Activated CD8-positive, alpha-beta T cell treated with anti-CD3 and anti-CD28 coated beads, Interleukin-2, amount 10 ng/mL, durations not matched to agents 7 days and 5 days (primary cell): ENCODE data around the gene RPL31. TPM values are rescaled to one million over a fixed set of nuclear protein-coding genes. Genes with fewer than 3 reads are reported as not detected.

Experiments
- ATAC-seq: fragments of 150-1000 bp; cut with Tn5 transposase; one replicate; pipeline ENCODE4 v1.10.0; 2021; ENCODE audit warnings: moderate library complexity
- CTCF ChIA-PET: fragments of 350-600 bp; sonication (Branson Sonifier 250); formaldehyde crosslinking; loops from one replicate; lab custom pipeline; 2021; ENCODE audit warnings: antibody characterized with exemption; lab: Charles Lee
- POLR2A ChIA-PET: fragments of 350-600 bp; sonication (Branson Sonifier 250); formaldehyde crosslinking; loops from one replicate; lab custom pipeline; 2021; ENCODE audit warnings: antibody characterized with exemption; lab: Charles Lee
- DNase-seq: peaks from one replicate; pipeline ENCODE4 v3.0.0-alpha.2; 2020
- H3K27ac Mint-ChIP-seq: one replicate; pipeline ENCODE4 v1.8.0; 2021; ENCODE audit warnings: mild to moderate bottlenecking, mixed read lengths
- H3K27me3 Mint-ChIP-seq: one replicate; pipeline ENCODE4 v1.8.0; 2021; ENCODE audit warnings: low read depth, mixed read lengths
- H3K36me3 Mint-ChIP-seq: one replicate; pipeline ENCODE4 v1.8.0; 2021; ENCODE audit warnings: low read depth, mixed read lengths
- H3K4me1 Mint-ChIP-seq: one replicate; pipeline ENCODE4 v1.8.0; 2021; ENCODE audit warnings: low read depth, mixed read lengths
- H3K4me3 Mint-ChIP-seq: one replicate; pipeline ENCODE4 v1.8.0; 2021; ENCODE audit warnings: mild to moderate bottlenecking, mixed read lengths
- H3K9me3 Mint-ChIP-seq: one replicate; pipeline ENCODE4 v1.8.0; 2022; ENCODE audit warnings: mixed read lengths; ENCODE audit not compliant: insufficient read depth
- total RNA-seq, 2 experiments: library from RNA; stranded (reverse); gene quantifications; one replicate each; pipeline ENCODE4 v1.2.3, GENCODE V29; 2021

RPL31 gene
- total RNA-seq, 2 experiments from 2014 or later, result 1,300 to 1,339 TPM

DNA sequence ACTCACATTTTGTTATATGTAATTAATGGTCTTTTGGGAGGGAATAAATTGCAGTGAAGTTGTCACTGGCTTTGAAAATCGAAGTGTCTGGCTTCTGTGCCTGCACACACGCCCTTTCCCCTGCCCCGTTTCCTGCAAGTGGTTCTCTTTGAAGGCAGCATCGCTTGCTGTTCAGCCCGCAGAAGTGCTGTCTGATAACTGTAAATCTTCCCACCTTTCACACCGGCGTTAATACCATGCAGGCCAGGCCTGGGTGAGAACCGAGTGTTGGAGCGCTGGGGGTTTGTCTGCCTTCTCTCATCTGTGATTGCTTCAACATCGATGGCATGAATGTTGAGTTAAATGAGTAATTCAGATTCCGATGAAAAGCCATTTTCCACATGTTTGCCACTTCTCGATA, 37.9 kb upstream of the RPL31 start:
- ATAC-seq (no peak), DNase-seq (no peak)
- no peak overlapping the region for H3K4me3 Mint-ChIP-seq
- no peaks in the 10 kb centered on the region for H3K9me3 Mint-ChIP-seq
- no peaks in the 10 kb centered on the region for H3K27me3 Mint-ChIP-seq
- ChIA-PET CTCF (interaction anchor here (1.2 kb wide), 1 partner anchor 158 kb away, joined by 5 read pairs; no protein-coding TSS in a partner anchor), POLR2A (interaction anchor here (1.0 kb wide), 1 partner anchor 13 kb away, joined by 3 read pairs; no protein-coding TSS in a partner anchor)
- no peaks in the 10 kb centered on the region for H3K36me3 Mint-ChIP-seq
- peaks cover 8% of the 10 kb centered on the region for H3K4me1 Mint-ChIP-seq
- H3K27ac Mint-ChIP-seq, result no peak overlapping the region

DNA sequence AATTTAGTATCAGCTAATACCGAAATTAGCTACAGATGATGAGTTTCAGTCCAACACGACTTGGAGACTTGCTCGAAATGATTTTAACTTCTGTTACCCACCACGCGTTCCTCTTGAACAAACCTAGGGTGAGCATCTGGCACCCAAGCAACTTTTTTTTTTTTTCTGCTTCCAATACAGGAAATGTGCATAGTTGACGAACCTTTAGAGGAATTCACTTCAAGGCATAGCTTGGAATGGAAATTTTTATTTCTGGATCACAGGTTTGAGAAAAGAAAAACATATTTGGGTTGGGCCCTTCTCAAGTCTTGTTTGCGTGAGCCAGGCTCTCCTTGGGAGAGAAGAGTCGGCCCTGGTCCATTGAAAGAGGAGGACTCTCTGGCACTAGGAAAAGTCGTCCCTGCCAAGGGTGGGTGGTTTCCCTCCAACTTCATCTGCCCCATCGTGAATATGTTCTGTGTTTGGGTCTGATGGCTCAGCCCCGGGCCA, 37.4 kb upstream of the RPL31 start:
- CTCF ChIA-PET, result interaction anchor here (1.2 to 1.4 kb wide), 2 partner anchors 21 to 157 kb away, joined by 4 to 5 read pairs; no protein-coding TSS in a partner anchor
- ATAC-seq (no peak), DNase-seq (no peak)
- POLR2A ChIA-PET, result interaction anchor here (1.0 kb wide), 1 partner anchor 13 kb away, joined by 3 read pairs; no protein-coding TSS in a partner anchor
- Mint-ChIP-seq H3K27ac (no peak overlapping the region), H3K4me1 (peaks cover 8% of the 10 kb centered on the region), H3K27me3 (no peaks in the 10 kb centered on the region), H3K4me3 (no peak overlapping the region), H3K36me3 (no peaks in the 10 kb centered on the region), H3K9me3 (no peaks in the 10 kb centered on the region)

DNA sequence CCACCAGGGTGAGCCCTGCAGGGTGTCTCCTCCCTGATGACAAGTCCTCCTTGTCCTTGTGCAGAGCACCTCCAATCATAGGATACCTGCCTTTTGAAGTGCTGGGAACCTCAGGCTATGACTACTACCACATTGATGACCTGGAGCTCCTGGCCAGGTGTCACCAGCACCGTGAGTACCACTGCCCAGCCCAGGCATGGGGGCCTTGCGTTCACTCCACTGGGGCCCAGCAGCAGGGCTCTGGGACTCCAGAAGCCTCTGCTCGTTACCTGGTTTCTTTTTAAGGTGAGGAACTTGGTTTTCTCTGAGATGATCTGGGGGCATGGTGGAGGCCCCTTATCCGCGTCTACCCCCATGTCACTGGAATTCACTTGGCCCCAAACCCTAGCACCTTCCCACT, 36.5 kb upstream of the RPL31 start:
- Mint-ChIP-seq H3K27ac (no peak overlapping the region), H3K36me3 (no peaks in the 10 kb centered on the region), H3K4me1 (peaks cover 8% of the 10 kb centered on the region), H3K27me3 (no peaks in the 10 kb centered on the region), H3K4me3 (no peak overlapping the region), H3K9me3 (no peaks in the 10 kb centered on the region)
- ATAC-seq (no peak), DNase-seq (no peak)
- CTCF ChIA-PET, result interaction anchor here (1.4 kb wide), 1 partner anchor 20 kb away, joined by 4 read pairs; no protein-coding TSS in a partner anchor
- POLR2A ChIA-PET, result no interaction called here

DNA sequence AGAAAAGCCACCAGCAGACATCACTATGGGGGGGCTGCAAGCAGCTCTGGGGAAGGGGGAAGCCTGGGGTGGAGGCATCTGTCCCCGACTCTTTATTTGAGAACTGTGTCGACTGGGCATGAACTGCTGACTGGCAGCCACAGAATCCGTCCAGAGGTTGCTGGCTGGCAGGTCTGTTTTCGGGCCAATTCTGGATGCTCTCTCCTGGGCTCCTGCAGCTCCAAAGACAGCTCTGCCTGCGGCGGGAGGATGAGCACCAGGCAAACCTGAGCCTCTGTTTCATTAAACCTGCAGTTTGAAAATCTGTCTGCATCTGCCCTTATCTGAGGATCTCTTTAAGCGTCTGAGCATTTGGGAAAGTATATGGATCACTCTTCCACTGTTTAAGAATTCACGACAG, 34.4 kb upstream of the RPL31 start:
- H3K9me3 Mint-ChIP-seq, result no peaks in the 10 kb centered on the region
- DNase-seq, result no peak
- peaks cover 8% of the 10 kb centered on the region for H3K4me1 Mint-ChIP-seq
- no peak for ATAC-seq
- no peaks in the 10 kb centered on the region for H3K36me3 Mint-ChIP-seq
- H3K27ac Mint-ChIP-seq, result no peak overlapping the region
- CTCF ChIA-PET, result interaction anchor here (0.8 kb wide), 1 partner anchor 373 kb away, joined by 3 read pairs; no protein-coding TSS in a partner anchor
- POLR2A ChIA-PET, result no interaction called here
- no peaks in the 10 kb centered on the region for H3K27me3 Mint-ChIP-seq
- H3K4me3 Mint-ChIP-seq, result no peak overlapping the region

DNA sequence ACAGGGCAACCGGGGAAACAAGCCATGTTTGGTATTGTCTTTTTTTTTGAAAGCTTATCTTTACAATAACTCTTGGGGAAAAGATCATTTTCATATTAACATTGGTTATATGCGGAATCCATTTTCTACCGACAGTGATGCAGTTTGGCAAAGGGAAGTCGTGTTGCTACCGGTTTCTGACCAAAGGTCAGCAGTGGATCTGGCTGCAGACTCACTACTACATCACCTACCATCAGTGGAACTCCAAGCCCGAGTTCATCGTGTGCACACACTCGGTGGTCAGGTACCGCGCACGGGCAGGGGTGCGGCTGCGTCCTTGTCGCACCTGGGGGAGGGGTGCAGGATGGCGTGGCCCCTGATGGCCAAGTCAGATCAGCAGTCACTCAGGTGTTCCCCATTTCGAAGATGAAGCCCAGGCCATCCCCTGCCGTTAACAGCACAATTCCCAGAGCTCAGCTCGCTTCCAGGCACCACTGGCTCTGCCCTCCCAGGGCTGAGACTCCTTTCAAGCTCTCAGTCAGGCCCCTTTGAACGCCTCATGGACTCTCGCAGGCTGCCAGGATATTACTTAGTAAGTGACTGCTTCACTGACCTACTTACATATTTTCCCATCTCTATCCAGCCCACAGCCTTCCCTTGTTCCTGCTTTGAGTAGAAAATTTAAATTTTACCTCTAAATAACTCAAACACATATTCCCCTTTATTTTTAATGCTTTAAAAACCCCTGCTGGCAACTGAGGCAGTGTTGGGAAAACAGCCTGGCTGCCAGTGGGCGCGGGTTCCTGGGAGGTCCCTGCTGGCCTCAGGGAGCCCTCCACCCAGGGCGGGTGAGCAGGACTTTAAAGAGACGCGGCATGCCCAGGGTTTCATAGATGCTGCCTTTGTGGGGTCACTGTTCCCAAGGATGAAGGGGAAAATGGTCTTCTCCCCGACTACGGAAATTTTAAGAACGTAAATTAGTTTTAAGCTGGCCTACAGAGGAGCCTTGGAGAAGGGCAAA, 33.6 kb upstream of the RPL31 start:
- no peaks in the 10 kb centered on the region for H3K36me3 Mint-ChIP-seq
- H3K4me3 Mint-ChIP-seq, result no peak overlapping the region
- no peaks in the 10 kb centered on the region for H3K27me3 Mint-ChIP-seq
- no peaks in the 10 kb centered on the region for H3K9me3 Mint-ChIP-seq
- ATAC-seq (no peak), DNase-seq (no peak)
- H3K4me1 Mint-ChIP-seq, result peaks cover 8% of the 10 kb centered on the region
- H3K27ac Mint-ChIP-seq, result no peak overlapping the region
- ChIA-PET CTCF (interaction anchor here (0.8 kb wide), 1 partner anchor 374 kb away, joined by 3 read pairs; no protein-coding TSS in a partner anchor), POLR2A (interaction anchor here (0.6 kb wide), 1 partner anchor 9 kb away, joined by 3 read pairs; no protein-coding TSS in a partner anchor)

DNA sequence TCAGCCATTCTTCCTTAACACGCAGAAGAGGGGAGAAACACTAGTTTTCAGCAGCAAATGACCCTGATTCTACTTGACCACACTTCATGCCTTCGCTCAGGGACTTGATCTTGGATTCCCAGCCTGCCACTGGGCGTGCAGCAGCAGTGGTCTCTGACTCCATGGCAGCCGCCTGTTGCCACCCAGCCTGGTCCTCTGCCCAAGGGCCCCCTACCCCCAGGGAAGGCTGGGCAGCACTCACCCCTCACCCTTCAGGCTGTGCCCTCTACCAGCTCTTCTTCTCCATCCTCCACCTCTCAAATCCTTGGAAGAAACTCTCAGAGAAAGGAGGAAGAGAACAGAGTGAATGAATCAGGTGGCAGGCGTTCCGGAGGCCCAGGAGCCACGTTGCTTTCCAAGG, 32.1 kb upstream of the RPL31 start:
- no peak overlapping the region for H3K27ac Mint-ChIP-seq

DNA sequence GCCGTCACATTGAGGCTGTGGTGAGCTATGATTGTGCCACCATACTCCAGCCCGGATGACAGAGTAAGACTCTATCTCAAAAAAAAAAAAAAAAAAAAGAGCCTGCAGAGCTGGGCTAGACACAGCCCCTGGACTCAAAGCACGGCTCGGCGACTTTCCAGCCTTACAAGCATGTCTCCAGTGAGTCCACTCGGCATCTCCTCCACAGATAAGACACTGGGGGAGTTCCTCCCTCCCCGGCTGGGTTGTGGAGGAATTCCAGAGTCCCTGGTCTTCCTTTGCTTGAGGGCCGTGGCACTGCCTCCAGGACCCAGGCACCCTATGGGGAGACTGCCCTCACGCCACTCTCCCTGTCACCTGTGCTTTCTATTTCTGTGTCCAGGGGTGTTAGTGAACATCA, 30.9 kb upstream of the RPL31 start:
- H3K9me3 Mint-ChIP-seq, result no peaks in the 10 kb centered on the region
- CTCF ChIA-PET, result no interaction called here
- H3K27ac Mint-ChIP-seq, result no peak overlapping the region
- no peaks in the 10 kb centered on the region for H3K27me3 Mint-ChIP-seq
- no peak overlapping the region for H3K4me3 Mint-ChIP-seq
- no peaks in the 10 kb centered on the region for H3K4me1 Mint-ChIP-seq
- H3K36me3 Mint-ChIP-seq, result no peaks in the 10 kb centered on the region
- ATAC-seq (no peak), DNase-seq (no peak)
- POLR2A ChIA-PET, result no interaction called here

More for the DNA sequence above, 32.1 kb upstream of the RPL31 start:
- H3K9me3 Mint-ChIP-seq, result no peaks in the 10 kb centered on the region
- CTCF ChIA-PET, result no interaction called here
- no peaks in the 10 kb centered on the region for H3K36me3 Mint-ChIP-seq
- ATAC-seq (no peak), DNase-seq (no peak)
- POLR2A ChIA-PET, result no interaction called here
- no peaks in the 10 kb centered on the region for H3K4me1 Mint-ChIP-seq
- H3K27me3 Mint-ChIP-seq, result no peaks in the 10 kb centered on the region
- H3K4me3 Mint-ChIP-seq, result no peak overlapping the region

DNA sequence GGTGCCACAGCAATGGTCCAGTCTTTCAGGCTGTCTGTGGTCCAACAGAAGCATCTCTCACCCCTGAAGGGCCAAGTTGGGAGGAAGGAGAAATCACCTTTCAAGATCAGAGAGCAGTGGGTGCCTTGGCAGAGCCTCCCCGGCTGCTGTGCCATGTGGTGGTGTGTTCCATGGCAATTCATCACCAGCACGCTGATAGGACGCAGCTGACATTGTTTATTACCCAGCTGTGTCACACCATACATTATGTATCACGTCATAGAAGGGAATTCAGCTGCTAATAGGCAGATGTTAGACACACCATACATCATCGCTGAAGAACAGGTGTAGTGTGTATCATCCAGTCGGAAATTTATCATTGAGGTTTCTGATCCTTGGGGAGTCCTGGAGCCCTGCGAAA, 29.6 kb upstream of the RPL31 start:
- Mint-ChIP-seq H3K9me3 (no peaks in the 10 kb centered on the region), H3K27me3 (no peaks in the 10 kb centered on the region), H3K36me3 (no peaks in the 10 kb centered on the region), H3K27ac (no peak overlapping the region), H3K4me1 (no peaks in the 10 kb centered on the region), H3K4me3 (no peak overlapping the region)
- ChIA-PET POLR2A (no interaction called here), CTCF (interaction anchor here (0.9 kb wide), 1 partner anchor 362 kb away, joined by 3 read pairs; no protein-coding TSS in a partner anchor)
- DNase-seq (no peak), ATAC-seq (no peak)

DNA sequence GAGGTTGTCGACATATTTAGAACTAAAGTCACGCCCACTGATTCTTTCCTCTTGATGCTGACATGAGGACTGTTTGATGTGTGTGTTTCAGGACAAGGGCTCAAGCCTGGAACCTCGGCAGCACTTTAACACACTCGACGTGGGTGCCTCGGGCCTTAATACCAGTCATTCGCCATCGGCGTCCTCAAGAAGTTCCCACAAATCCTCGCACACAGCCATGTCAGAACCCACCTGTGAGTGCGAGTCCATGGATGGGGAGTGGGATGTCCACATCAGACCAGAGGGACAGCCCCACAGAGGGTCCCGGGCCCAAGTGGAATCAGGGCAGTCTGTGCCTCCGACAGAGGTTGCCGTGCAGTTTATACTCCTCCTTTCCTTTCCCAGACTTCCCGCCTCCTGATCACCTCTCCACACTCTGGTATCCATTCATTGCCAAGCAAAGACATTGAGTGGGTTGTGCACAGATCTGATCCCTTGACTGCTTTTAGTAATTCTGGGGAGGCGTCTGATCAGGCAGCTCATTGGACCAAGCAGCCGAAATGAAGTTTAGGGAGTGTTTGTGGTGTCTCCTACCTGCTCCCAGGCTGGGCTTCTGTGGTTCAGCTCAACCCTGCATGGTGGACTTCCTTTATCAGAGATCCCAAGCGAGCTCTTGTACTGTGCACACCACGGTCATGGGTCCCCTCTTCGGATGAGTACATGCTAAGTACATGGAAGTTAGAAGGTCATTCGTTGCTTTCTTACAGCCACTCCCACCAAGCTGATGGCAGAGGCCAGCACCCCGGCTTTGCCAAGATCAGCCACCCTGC, 27.2 kb upstream of the RPL31 start:
- H3K4me1 Mint-ChIP-seq, result no peaks in the 10 kb centered on the region
- no peaks in the 10 kb centered on the region for H3K9me3 Mint-ChIP-seq
- H3K27me3 Mint-ChIP-seq, result no peaks in the 10 kb centered on the region
- CTCF ChIA-PET, result no interaction called here
- ATAC-seq (no peak), DNase-seq (no peak)
- H3K4me3 Mint-ChIP-seq, result no peak overlapping the region
- no peaks in the 10 kb centered on the region for H3K36me3 Mint-ChIP-seq
- H3K27ac Mint-ChIP-seq, result no peak overlapping the region
- POLR2A ChIA-PET, result no interaction called here

DNA sequence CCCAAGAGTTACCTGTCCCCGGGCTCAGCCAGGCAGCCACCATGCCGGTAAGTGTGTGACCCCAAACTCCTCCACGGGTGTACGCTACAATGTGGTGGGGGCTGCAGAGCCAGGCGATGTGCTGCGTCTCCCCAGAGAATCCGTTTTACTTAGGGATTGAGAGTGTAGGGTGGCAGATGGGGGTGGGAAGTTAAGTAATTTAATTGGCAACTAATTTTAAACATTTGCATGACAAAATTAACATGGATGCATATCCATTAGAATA, 26.6 kb upstream of the RPL31 start:
- Mint-ChIP-seq H3K27me3 (no peaks in the 10 kb centered on the region), H3K36me3 (no peaks in the 10 kb centered on the region), H3K27ac (no peak overlapping the region), H3K4me1 (no peaks in the 10 kb centered on the region), H3K9me3 (no peaks in the 10 kb centered on the region), H3K4me3 (no peak overlapping the region)
- ChIA-PET CTCF (no interaction called here), POLR2A (no interaction called here)
- ATAC-seq (no peak), DNase-seq (no peak)

DNA sequence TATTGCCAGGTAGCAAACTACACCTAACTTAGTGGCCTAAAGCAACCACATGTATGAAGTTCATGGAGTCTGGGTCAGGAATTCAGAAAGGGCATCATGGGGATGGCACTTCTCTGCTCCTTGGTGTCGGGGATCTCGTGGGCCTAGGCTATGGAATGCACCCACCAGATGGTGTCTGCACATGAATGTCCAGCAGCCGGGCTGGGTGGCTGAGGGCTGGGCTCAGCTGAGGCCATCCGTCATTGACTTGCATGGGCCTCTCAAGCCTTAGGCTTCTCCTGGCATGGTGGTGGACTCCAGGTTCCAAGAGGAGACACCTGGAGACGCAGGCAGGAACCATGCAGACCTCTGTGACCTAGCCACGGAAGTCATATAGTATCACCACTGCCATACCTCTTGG, 26.0 kb upstream of the RPL31 start:
- Mint-ChIP-seq H3K4me3 (no peak overlapping the region), H3K9me3 (no peaks in the 10 kb centered on the region), H3K4me1 (peaks cover 6% of the 10 kb centered on the region), H3K27me3 (no peaks in the 10 kb centered on the region), H3K27ac (no peak overlapping the region), H3K36me3 (no peaks in the 10 kb centered on the region)
- no peak for ATAC-seq
- ChIA-PET POLR2A (no interaction called here), CTCF (no interaction called here)
- DNase-seq, result no peak
